Nucleus accumbens (tissue), 56 donors: Measurements from ENCODE around the gene ST8SIA5.

Source experiments
- DNase-seq, 56 donors: peaks; one replicate each; lab custom pipeline; 2025; lab: John Stamatoyannopoulos, UW

The ST8SIA5 gene

DNA sequence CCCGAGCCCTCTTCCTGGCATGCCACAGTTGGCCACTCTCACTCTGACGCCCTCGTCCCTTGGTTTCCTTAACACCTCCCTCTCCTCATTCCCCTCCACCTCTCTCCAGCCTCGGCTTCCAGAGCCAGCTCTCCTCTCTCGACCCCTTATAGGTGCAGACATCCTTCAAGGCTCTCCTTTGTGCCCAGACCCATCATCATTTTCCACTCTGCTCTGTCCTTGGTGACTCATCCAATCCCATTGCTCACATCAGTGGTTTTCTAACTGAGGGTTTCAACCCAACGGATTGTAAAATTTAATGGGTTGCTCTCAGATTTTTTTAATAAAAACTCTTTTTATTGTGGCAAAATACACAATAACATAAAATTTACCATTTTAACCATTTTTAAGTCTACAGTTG, 6.2 kb downstream of the ST8SIA5 start:
- DNase-seq = no peak

DNA sequence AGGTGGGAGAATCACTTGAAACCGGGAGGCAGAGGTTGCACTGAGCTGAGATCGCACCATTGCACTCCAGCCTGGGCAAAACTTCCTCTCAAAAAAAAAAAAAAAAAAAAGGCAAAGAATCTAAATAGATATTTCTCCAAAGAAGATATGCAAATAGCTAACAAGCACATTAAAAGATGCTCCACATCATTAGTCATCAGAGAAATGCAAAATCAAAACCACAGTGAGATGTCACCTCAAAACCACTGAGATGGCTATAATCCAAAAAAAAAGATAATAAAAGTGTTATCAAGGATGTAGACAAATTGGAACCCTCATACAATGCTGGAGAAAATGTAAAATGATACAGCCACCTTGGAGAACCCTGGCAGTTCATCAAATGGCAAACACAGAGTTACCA, 8.4 kb downstream of the ST8SIA5 start:
- DNase-seq = no peak

DNA sequence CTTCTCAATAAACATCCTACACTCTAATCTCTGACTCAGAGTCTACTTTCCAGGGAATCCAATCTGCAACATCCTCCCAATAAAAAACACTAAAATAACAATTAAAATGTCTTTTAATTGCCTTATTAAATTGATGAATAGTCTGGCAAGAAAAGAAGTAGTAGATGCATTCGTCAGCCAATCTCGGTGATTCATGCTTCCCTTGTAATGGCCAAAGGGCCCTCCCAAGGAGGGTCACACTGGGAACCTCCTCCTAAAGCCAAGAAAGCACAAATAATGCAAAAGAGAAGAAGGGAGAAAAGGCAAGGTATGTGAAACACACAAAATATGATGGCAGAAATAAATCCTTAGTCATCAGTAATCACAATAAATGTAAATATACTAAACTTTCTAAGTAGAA, 16.8 kb downstream of the ST8SIA5 start:
- no peak for DNase-seq

DNA sequence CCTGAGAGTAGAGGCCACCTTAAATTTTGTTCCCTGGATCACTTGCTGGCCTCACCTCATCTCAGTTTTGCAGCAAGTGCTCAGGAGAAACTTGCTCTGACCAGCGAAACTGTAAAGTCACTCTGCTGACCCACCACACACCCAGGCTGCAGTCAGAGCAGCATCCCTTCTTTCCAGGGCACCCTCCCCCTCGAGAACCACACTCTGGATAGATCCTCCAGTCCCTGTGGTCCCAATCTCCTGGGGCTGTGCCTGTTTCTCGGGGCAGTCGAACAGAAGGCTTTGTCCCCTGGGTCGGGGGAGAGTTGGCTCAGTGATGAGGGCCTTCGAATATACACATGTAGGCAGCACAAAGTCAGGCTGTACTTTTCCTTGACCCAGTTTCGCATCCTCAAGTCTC, 18.4 kb downstream of the ST8SIA5 start:
- DNase-seq = no peak

DNA sequence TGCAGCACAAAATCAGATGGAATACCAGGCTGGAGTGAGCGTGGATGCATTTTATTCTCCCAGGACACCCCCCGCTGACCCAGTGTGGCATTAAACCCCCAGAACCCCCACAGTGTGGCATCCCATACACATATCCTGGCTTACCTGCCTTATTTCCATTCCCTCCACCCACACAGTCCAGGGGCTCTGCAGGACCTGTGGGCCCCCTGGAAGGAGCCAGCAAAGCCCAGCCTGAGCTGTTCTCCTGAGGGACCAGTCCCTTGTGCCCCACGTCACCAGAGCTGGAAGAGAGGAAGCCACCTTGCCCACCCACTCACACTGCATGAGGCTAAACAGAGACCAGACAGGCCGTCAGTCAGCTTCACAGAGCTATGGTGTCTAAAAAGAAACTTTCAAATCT, 20.1 kb downstream of the ST8SIA5 start:
- DNase-seq = no peak

DNA sequence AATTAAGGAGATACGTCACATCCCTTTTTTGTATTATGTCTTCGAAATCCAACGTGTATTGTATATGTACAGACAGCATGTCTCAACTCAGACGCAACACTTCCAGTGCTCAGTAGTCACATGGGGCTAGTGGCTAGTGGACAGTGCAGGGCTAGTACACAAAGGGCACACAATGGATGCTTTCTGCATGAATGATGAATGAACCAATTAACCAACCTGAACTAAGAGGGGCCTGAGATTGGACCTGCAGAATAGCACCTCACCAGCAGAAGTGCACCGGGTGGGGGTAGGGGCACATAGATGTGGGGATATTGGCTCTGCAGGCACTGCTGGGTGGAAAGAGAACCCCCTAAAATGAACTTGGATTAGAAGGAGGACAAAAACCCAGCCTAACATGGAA, 20.7 kb downstream of the ST8SIA5 start:
- DNase-seq = no peak

DNA sequence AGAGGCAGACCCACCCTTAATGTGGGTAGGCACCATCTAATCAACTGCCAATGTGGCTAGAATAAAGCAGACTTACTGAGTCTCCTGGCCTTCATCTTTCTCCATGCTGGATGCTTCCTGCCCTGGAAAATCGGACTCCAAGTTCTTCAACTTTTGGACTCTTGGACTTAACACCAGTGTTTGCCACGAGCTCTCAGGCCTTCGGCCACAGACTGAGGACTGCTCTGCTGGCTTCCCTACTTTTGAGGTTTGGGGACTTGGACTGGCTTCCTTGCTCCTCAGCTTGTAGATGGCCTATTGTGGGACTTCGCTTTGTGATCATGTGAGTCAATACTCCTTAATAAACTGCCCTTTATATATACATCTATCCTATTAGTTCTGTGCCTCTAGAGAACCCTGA, 21.9 kb downstream of the ST8SIA5 start:
- DNase-seq = no peak

DNA sequence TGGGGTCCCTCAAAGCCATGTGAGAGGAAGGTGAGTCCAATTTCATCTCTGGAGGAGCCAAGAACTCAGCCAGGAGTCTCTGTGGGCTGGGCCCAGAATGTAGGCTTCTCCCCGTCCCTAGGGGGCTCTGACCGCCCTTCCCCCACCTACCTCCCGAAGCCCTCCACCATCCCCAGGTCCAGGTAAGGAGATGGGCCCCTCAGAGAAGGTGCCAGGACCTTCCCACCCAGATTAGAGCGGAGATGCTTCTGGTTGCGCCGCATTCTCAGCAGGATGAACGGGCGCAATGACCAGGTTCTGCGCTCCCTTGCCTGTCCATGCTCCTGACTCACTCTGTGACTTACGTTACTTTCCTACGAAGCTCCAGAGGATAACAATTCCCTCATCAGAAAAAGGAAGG, 23.0 kb downstream of the ST8SIA5 start:
- no peak for DNase-seq

DNA sequence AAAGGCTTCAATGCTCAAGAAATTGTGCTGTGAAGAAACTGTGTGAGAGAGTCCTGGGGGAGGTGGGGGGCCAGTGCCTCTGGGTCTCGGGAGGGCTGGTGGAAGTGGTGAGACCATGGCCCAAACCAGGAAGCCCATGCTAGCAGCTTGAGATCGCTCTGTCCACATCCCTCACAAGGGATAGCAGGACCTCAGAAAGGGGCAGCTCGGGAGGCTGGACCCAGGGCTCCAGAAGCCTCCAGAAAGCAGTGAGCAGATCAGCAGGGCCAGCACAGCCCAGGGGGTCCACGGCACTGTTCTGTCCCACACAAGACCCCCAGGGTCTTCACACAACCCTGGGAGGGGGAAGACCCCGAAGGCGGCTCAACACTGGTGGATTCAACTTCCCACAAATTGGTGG, 24.1 kb downstream of the ST8SIA5 start:
- DNase-seq = no peak

DNA sequence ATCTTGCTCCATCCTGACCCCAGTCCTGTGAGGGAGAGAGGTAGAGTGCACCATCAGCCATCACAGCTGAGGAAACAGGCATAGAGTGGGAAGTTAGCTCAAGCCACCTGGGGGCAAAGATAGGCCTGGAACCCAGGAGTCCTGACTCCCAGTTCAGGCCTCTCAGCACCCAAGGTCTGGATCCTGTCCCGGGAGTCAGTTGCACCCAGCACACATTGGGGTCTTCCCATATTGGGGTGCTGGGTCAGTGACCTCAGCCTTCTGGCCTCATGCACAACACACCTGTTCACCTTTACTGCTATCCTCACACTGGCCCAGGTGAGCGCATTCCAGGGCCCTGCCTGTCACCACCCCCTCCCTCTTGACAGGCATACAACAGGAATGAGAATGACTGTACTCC, 24.7 kb downstream of the ST8SIA5 start:
- no peak for DNase-seq

DNA sequence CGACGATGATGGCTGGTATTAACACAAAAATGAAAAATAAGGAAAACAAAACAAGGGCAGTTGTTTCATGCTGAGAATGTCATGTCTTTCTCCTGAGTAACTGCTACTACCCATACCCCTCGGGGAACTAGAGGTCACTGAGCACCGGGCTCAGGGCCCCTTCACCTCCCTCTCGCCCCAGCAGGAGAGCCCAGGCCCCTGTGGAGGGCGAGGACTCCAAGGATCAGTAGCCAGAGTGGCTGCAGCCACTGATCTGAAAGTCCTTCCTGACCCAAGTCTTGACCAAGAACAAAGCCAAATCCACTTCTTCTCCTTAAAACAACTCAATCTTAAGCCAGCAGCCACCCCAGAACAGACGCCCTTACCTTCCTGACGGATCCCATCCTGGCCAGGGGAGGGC, 25.5 kb downstream of the ST8SIA5 start:
- DNase-seq = no peak

DNA sequence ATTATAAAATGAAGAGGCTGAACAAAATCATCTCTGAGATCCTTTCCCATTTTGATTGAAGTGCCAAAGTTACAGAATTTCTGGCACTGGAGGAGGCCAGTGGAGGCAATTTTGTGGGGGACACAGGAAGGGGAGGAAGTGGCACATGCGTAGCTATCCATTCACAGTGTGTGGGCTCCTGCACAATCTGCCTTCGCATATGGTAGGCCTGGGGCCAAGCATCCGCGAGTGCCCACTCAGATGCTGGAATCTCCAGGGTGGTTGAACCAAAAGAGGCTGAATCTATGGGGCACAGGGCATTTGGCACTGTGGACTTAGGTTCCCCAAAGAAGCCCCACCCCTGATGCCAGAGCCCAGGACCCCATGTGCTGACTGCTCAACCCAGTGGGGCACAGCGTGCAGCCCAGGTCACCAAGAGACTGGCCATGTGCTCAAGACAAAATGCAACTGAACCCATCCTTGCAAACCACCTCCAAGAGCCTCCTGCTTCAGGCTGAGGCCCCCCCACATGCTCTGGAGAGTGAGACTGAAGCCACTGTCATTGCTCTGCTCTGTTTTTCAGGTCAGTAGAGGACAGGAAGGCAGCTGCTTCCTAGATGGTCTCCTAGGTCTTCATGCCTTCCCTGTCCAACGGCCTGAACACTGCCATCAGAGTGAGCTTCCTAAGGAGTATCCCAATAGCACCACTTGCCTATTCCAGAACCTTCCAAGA, 28.5 kb downstream of the ST8SIA5 start:
- DNase-seq = no peak

DNA sequence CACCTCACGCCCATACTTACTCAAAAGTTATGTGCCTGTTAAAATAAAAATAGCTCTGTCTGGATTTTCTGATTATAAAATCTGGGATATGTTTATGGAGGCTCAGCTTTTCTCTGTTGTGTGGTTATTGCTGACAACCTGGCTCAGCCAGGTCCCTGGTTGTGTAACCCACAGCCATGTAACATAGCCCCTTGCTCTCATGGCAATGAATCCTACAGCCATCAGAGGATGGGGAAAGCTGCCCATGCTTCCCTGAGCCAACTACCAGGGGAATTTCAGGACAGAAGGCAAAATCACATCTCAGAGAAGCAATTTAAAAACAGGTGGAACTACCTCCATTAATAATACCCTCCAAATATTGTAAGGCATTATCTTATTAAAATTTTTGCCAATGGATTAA, 29.7 kb downstream of the ST8SIA5 start:
- DNase-seq = no peak

DNA sequence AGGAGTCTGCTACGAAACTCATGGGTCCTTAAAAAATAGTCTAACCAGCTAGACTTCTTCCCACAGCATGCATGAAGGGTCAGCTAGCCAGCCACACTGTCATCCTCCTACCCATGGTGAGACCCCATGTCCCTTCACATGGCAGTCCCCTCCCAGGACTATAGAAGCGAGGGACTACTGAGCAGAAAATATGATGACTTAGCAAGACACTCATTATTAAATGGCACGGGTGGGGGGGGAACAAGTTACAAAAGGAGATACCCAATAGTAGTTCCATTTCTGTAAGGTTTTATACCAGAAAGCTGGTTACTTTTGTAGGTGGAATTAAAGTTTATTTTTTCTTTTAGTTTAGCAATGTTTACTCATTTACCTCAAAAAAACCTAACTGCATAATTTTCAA, 31.5 kb downstream of the ST8SIA5 start:
- DNase-seq = no peak

DNA sequence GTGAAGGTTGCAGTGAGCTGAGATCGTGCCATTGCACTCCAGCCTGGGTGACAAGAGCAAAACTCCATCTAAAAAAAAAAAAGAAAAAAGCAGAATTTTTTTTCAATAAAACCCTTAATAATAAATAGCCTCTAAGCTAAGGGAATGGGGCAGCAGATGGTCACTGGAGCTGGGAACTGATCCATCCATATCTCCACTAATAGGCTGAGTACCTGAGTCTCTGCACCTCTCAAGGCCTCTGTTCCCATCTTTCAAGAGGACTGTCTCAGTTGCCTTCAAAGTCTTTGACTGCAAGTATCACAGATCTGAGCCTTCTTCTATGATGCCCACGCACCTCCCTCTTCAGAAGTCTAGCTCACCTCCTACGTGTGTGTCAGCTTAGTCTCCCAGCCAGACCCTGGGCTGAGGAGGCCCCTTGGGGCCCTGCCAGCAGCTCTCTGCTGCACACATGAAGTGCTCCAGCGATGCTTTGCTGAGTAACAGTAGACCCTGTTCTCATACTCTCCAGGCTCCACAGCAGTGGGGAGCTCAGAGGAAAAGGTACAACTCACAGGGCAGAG, 32.9 kb downstream of the ST8SIA5 start:
- DNase-seq = no peak

DNA sequence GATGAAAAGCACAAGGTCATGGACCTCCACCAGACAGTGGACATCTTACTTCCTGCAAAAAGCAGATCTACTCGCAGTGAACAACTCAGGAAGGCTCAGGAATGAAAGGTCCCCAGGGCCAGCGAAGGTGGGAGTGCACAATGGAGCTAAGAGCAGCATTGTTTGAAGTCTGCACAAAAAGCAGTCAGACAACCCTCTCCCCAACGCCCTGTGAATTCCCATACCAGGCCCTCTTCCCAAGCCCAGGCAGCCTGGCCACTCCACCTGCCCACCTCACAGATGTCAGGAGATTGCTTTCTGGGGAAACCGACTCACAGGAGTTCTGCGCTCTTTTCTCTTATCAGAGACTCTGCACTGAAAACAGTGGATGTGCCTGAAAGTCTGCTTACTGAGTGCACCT, 34.8 kb downstream of the ST8SIA5 start:
- no peak for DNase-seq

DNA sequence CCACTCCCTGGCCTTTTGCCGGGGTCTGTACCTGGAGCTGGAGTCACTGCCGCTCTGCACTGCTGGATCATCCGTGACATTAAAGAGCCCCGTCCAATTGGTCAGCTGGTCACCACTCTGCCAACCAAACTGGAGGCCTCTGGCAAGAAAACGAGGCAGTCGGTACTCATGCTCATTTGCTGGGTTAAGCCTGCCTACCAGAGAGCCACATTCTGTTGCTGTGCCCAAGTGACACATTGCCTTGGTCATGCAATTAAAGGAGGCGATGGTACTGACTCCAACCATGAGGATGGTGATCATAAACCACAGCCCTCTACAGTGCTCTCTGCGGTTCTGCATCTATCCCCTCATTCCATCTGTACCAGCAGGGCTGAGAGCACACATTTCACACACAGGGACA, 35.5 kb downstream of the ST8SIA5 start:
- DNase-seq = no peak

DNA sequence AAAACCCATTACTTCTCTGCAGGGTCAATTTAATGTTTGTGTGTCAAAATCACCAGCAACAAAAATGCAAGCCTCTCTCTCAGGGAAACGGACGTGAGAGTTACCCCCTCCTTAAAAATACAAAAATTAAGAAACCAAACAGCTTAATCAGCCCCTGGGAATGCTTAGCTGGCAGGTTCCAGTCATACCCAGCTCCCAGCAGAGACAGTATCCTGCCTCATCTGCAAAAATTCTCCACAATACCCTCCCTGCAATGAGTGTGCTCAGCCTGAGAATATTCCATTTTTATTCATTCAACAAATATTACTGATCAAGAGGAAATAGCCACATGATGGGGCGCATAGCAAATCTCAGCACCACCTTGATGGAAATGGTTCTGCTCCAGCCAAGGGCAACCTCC, 36.3 kb downstream of the ST8SIA5 start:
- no peak for DNase-seq

DNA sequence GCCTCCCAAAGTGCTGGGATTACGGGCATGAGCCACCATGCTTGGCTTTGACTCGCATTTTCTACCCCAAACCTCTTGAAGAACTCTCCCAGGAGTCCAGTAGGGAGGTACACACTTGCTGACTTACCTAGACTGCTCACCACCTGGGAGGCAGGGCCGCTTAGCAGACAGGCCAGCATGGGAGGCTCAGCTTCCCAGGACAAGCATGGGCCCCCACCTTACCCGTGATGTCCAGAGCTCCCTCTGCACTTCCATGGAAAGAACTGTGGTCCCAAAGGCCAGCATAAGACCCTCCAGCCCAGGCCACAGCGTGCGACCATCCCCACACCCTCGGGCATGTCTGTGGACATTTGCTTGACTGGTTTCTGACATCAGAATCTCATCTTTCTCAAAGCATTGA, 36.8 kb downstream of the ST8SIA5 start:
- DNase-seq = no peak

DNA sequence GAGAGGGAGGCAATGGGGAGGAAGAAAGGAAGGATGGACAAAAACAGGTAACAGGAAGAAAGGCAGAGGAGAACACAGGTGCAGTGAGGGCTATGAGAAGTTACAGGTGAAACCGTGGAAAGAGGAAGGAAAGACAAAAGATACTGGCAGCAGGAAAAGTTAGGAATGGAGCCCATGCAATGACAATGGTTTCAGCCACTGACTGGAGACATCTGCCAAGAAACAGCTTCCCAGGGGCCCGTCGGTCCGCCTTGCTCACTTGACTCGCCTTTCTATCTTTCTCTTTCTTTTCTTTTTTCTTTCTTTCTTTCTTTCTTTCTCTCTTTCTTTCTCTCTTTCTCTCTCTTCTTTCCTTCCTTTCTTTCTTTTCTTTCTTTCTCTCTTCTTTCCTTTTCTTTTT, 37.5 kb downstream of the ST8SIA5 start:
- DNase-seq = no peak

DNA sequence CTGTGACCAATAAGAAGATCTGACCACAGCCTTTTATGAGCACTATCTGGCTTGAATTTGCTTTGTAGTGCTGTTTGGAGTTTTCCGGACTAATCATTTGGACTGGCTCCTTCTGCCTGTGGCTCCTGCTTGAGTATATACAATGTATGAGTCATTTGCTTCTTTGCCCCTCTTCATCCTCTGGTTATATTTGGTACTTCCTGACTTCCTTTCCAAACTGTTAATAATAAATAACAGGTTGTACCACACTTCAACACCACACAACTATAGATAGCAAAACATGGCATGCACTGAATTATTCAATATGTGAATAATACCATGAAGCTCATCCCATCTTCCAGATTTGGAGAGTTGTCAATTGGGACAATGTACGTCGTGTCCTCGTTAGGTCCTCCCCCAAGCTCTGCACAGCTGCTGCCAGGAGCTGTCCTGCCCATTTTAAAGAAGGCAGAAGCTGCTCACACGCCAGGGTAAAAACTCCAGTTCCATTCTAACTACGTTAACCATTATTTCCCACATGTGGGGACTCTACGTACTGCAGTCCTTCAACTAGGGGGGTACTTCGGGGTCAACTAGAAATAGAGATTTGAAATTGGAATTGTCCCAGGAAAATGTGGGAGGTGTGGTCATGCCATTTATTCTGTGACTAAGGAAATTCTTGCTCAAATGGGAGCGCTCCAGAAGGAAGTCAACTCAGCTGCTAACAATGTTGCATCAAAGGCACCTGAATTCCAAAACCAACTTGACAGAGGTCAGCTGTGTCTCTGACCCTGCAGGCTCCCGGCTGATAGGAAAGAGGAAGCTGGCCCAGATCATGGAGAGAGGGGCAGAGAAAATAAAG, 38.1 kb downstream of the ST8SIA5 start:
- DNase-seq = no peak

DNA sequence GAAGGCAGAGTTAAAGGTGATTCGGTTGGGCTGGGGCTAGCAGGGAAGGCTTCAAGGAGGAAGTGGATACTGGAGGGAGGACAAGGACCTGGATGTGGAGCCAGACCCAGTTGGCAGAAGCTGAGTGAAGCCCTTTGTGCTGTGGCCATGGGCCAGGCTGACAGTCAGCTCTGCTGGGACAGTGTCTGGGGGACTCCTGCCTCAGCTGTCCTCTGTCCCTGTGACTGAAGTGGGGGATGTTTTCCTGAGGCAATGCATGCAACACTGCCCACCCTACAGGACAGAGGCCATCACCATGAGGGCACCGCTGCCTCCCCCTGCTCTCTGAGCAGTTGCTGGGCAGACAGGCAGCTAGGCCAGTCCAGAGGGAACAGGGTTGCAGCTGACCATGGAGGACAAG, 40.0 kb downstream of the ST8SIA5 start:
- peak in 14 of 56 donors; percentile 3 to 35 (median 11) for DNase-seq
